H1 (cell line): ENCODE measurements around the gene OR2AG2. TPM values are rescaled to one million over a fixed set of nuclear protein-coding genes. Genes with fewer than 3 reads are reported as not detected.

ENCODE experiments used
- CTCF ChIA-PET: fragments of 300-600 bp; sonication (Branson Sonifier 250); formaldehyde crosslinking; loops from one replicate; lab custom pipeline; 2021; ENCODE audit not compliant: partially characterized antibody; lab: Charles Lee
- POLR2A ChIA-PET: fragments of 300-600 bp; sonication (Branson Sonifier 250); formaldehyde crosslinking; loops from one replicate; lab custom pipeline; 2021; ENCODE audit warnings: inconsistent platforms; ENCODE audit not compliant: partially characterized antibody; lab: Charles Lee
- DNase-seq, 2 experiments: peaks; one replicate each; pipeline versions ENCODE4 v3.0.0 to v3.0.0-alpha.2; 2010 to 2022; ENCODE audit warnings: low spot score in 2 of 2, low read depth in 1 of 2, mixed read lengths in 1 of 2
- FAIRE-seq: peaks from 2 replicates; lab custom pipeline; 2011; peaks lifted over from hg19 to GRCh38; lab: Jason Lieb, UNC
- H2AFZ ChIP-seq: 2 replicates; pipeline ENCODE4 v1.8.1; 2012; ENCODE audit warnings: low read length, inconsistent platforms
- H2AK5ac ChIP-seq: 2 replicates; pipeline ENCODE4 v1.6.1; 2013; ENCODE audit warnings: low read depth, low read length
- H2BK120ac ChIP-seq: replicated peaks from 2 replicates; pipeline ENCODE3; 2013; ENCODE audit warnings: low read depth, low read length, inconsistent platforms
- H2BK12ac ChIP-seq: 2 replicates; pipeline ENCODE4 v1.6.1; 2013; ENCODE audit warnings: low read depth, low read length
- H2BK15ac ChIP-seq: 2 replicates; pipeline ENCODE4 v1.6.1; 2013; ENCODE audit warnings: low read length
- H2BK20ac ChIP-seq: 2 replicates; pipeline ENCODE4 v1.6.1; 2013; ENCODE audit warnings: low read length
- H2BK5ac ChIP-seq: 2 replicates; pipeline ENCODE4 v1.6.1; 2013; ENCODE audit warnings: low read depth, low read length
- H3K14ac ChIP-seq: 2 replicates; pipeline ENCODE4 v1.6.1; 2013; ENCODE audit warnings: inconsistent platforms; ENCODE audit not compliant: insufficient read length
- H3K18ac ChIP-seq: 2 replicates; pipeline ENCODE4 v1.6.1; 2013; ENCODE audit warnings: low read length; ENCODE audit errors: extremely low read depth
- H3K23ac ChIP-seq: 2 replicates; pipeline ENCODE4 v1.6.1; 2013; ENCODE audit warnings: inconsistent platforms; ENCODE audit not compliant: insufficient read length
- H3K23me2 ChIP-seq: 2 replicates; pipeline ENCODE4 v1.6.1; 2013; ENCODE audit warnings: low read depth, low read length
- H3K27ac ChIP-seq: 2 replicates; pipeline ENCODE4 v1.6.1; 2011; ENCODE audit warnings: low read depth, low read length, inconsistent platforms
- H3K27me3 ChIP-seq, 4 experiments: replicated peaks in 1 of 4; 1 replicate in 1 of 4; 2 replicates in 3 of 4; pipeline versions ENCODE4 v1.6.1 to v1.8.1; 2011 to 2013; ENCODE audit warnings: low read length in 3 of 4, mild to moderate bottlenecking in 3 of 4, inconsistent platforms in 2 of 4, mixed read lengths in 2 of 4, moderate library complexity in 1 of 4; ENCODE audit not compliant: control insufficient read depth in 3 of 4, insufficient read depth in 3 of 4; ENCODE audit errors: extremely low read depth in 1 of 4
- H3K36me3 ChIP-seq, 4 experiments: 2 replicates each; pipeline versions ENCODE4 v1.6.1 to v1.8.1; 2011 to 2013; ENCODE audit warnings: mild to moderate bottlenecking in 4 of 4, low read length in 3 of 4, moderate library complexity in 2 of 4, control low read depth in 1 of 4, inconsistent platforms in 1 of 4; ENCODE audit not compliant: insufficient read depth in 4 of 4, control insufficient read depth in 2 of 4
- H3K4ac ChIP-seq: replicated peaks from 2 replicates; pipeline ENCODE3; 2013; ENCODE audit warnings: low read length, low read depth, mixed read lengths, inconsistent platforms; ENCODE audit not compliant: insufficient read length
- H3K4me1 ChIP-seq, 4 experiments: replicated peaks in 1 of 4; 1 replicate in 1 of 4; 2 replicates in 3 of 4; pipeline versions ENCODE4 v1.6.1 to v1.8.1; 2011 to 2013; ENCODE audit warnings: low read length in 3 of 4, inconsistent platforms in 2 of 4, mixed read lengths in 1 of 4; ENCODE audit not compliant: insufficient read depth in 4 of 4, control insufficient read depth in 3 of 4
- H3K4me2 ChIP-seq, 2 experiments: 2 replicates each; pipeline versions ENCODE4 v1.6.1 to v1.8.1; 2011 to 2013; ENCODE audit warnings: low read depth in 2 of 2, low read length in 2 of 2, control low read depth in 1 of 2, inconsistent platforms in 1 of 2, mild to moderate bottlenecking in 1 of 2; ENCODE audit not compliant: insufficient read depth in 1 of 2
- H3K4me3 ChIP-seq, 4 experiments: fragments of 200-600, 300-600 bp in 1 of 4; sonication (generic), shearing (Covaris generic), sonication (Bioruptor Twin) in 1 of 4; 2 replicates each; pipeline versions ENCODE4 v1.5.1 to v1.8.1; 2011 to 2016; ENCODE audit warnings: low read length in 4 of 4, low read depth in 3 of 4, control low read depth in 2 of 4, inconsistent platforms in 2 of 4, mild to moderate bottlenecking in 2 of 4, mixed read lengths in 1 of 4, moderate library complexity in 1 of 4; ENCODE audit not compliant: insufficient read depth in 2 of 4; ENCODE audit errors: extremely low read depth in 1 of 4
- H3K56ac ChIP-seq: replicated peaks from 2 replicates; pipeline ENCODE3; 2013; ENCODE audit warnings: low read depth, mild to moderate bottlenecking, mixed read lengths, low read length, inconsistent platforms; ENCODE audit not compliant: insufficient read length
- H3K79me1 ChIP-seq: 2 replicates; pipeline ENCODE4 v1.6.1; 2013; ENCODE audit warnings: low read depth, low read length, control low read depth
- H3K79me2 ChIP-seq, 2 experiments: 2 replicates each; pipeline versions ENCODE4 v1.6.1 to v1.8.1; 2012 to 2013; ENCODE audit warnings: low read length in 2 of 2, mild to moderate bottlenecking in 2 of 2, inconsistent platforms in 1 of 2; ENCODE audit not compliant: insufficient read depth in 2 of 2, control insufficient read depth in 1 of 2
- H3K9ac ChIP-seq, 4 experiments: replicated peaks in 1 of 4; 1 replicate in 1 of 4; 2 replicates in 3 of 4; pipeline versions ENCODE4 v1.6.1 to v1.8.1; 2011 to 2013; ENCODE audit warnings: low read depth in 3 of 4, low read length in 3 of 4, control low read depth in 2 of 4, mild to moderate bottlenecking in 2 of 4, moderate library complexity in 2 of 4, inconsistent platforms in 1 of 4; ENCODE audit errors: extremely low read depth in 1 of 4
- H3K9me3 ChIP-seq, 2 experiments: 2 replicates each; pipeline versions ENCODE4 v1.6.1 to v1.8.1; 2012 to 2013; ENCODE audit warnings: mild to moderate bottlenecking in 2 of 2, moderate library complexity in 2 of 2, control low read depth in 1 of 2, inconsistent platforms in 1 of 2, low read depth in 1 of 2, low read length in 1 of 2, mixed read lengths in 1 of 2; ENCODE audit not compliant: insufficient read depth in 2 of 2
- H4K20me1 ChIP-seq, 2 experiments: replicated peaks in 1 of 2; 2 replicates each; pipeline versions ENCODE3 to v1.8.1; 2011 to 2013; ENCODE audit warnings: inconsistent platforms in 2 of 2, low read length in 2 of 2, mild to moderate bottlenecking in 1 of 2; ENCODE audit not compliant: insufficient read depth in 2 of 2, control insufficient read depth in 1 of 2
- H4K5ac ChIP-seq: 2 replicates; pipeline ENCODE4 v1.6.1; 2013; ENCODE audit warnings: low read length, low read depth, mixed read lengths, inconsistent platforms; ENCODE audit not compliant: insufficient read length
- H4K8ac ChIP-seq: 2 replicates; pipeline ENCODE4 v1.8.0; 2013; ENCODE audit warnings: mild to moderate bottlenecking, moderate library complexity, low read length, inconsistent platforms; ENCODE audit not compliant: insufficient read depth; ENCODE audit errors: extremely low read depth
- H4K91ac ChIP-seq: replicated peaks from 2 replicates; pipeline ENCODE3; 2013; ENCODE audit warnings: low read length, mixed read lengths, inconsistent platforms; ENCODE audit not compliant: insufficient read length
- BACH1 ChIP-seq: IDR thresholded peaks from 2 replicates; pipeline ENCODE4 v1.6.1; 2012; ENCODE audit warnings: low read length, improper control_type of control experiment
- NANOG ChIP-seq: IDR thresholded peaks from 2 replicates; pipeline ENCODE4 v1.6.1; 2011; ENCODE audit warnings: low read length, low read depth, mild to moderate bottlenecking, inconsistent platforms; ENCODE audit not compliant: insufficient read depth, poor library complexity, severe bottlenecking
- TEAD4 ChIP-seq: IDR thresholded peaks from 2 replicates; pipeline ENCODE4 v1.6.1; 2012; ENCODE audit warnings: low read depth, low read length, inconsistent platforms, mixed read lengths
- USF2 ChIP-seq: IDR thresholded peaks from 2 replicates; pipeline ENCODE4 v1.6.1; 2011; ENCODE audit warnings: low read length, improper control_type of control experiment
- WGBS, 2 experiments: shearing (Covaris generic) in 1 of 2; methylation state at CpG; one replicate each; pipeline versions ENCODE4 v1.1.6 to v1.1.7; 2013 to 2015; ENCODE audit warnings: low lambda C conversion rate in 2 of 2, mixed read lengths in 2 of 2, inconsistent platforms in 1 of 2, low coverage in 1 of 2, missing lambda C conversion rate in 1 of 2; ENCODE audit not compliant: insufficient replicate concordance in 2 of 2, insufficient coverage in 1 of 2, insufficient read length in 1 of 2; ENCODE audit errors: extremely low coverage in 1 of 2, missing lambda C conversion rate in 1 of 2; 5-methylcytosine and 5-hydroxymethylcytosine counted together
- polyA plus RNA-seq, 7 experiments: library from polyadenylated mRNA; depleted of rRNA in 3 of 7; stranded (reverse) in 5 of 7; unstranded in 2 of 7; fragments of >200 nt in 5 of 7; fragments of 200-250 nt in 2 of 7; gene quantifications; 1 replicate in 5 of 7; 2 replicates in 1 of 7; 4 replicates in 1 of 7; pipeline versions ENCODE4 v1.2.1 to v1.2.3, GENCODE V29; 2011 to 2013; ENCODE audit warnings: missing spikeins in 2 of 7, mixed read lengths in 2 of 7
- total RNA-seq: library from RNA; stranded (reverse); fragmentation: NEBNext Ultra II Directional; extraction: Animal tissue kit (Norgen Biotek cat#: 25700); gene quantifications from 2 replicates; pipeline ENCODE4 v1.2.1, GENCODE V29; 2021

OR2AG2 gene
- total and polyA plus RNA-seq, 2 of the 8 experiments (the other 6 are each of a cell fraction or from before 2014, with no cell fraction given) = 0.22 to 0.74 TPM

DNA sequence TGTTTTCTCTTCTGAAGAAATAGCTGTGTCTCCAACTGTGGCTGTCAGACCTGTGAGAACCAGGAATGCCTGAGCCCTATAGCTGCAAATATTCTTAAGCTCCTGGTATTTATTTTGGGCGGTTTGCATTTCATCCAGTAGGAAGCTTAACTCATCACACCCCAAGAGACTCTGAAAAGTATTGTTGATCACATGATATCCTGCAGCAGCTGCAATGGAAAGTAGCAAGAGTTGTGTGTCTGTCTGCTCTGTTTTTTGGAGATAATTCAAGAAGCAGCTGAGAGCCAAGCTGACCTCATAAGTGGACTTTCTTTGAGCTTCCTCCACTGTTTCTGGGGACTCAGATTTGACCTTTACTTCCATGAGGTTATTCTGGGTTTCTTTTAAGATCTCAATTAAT lies 52.2 kb downstream of the OR2AG2 start:
- Histone ChIP-seq H4K91ac (no peak overlapping the region), H3K56ac (no peak overlapping the region), H3K23ac (no peak overlapping the region), H3K9ac (no peak overlapping the region), H2BK12ac (no peak overlapping the region), H4K8ac (no peak overlapping the region), H3K23me2 (no peaks in the 10 kb centered on the region), H2BK5ac (no peak overlapping the region)
- no peak for DNase-seq
- CTCF ChIA-PET = interaction anchor here (0.6 to 3.5 kb wide), 4 partner anchors 9 to 1062 kb away, joined by 3 to 28 read pairs (median 9); no protein-coding TSS in a partner anchor
- FAIRE-seq = no peak
- no peak for TF ChIP-seq BACH1
- TF ChIP-seq NANOG = no peak
- no peak for TF ChIP-seq USF2
- TF ChIP-seq TEAD4 = no peak
- TF ChIP-seq, all 59 proteins: peak for 0
- peaks cover 4 to 10% of the 10 kb centered on the region in 2 experiments; a peak in 1 of 4 replicates for H3K9me3 ChIP-seq
- no peak overlapping the region for H2BK15ac ChIP-seq
- H2AFZ ChIP-seq = no peak overlapping the region
- no peaks in the 10 kb centered on the region for H3K79me2 ChIP-seq
- WGBS, 2 experiments = 83% methylated on average over 1 of the region's 1 CpG; no CpG with 5 or more reads in 1 of the 2 experiments
- no peak overlapping the region for H3K4me2 ChIP-seq
- no peak overlapping the region for H2BK120ac ChIP-seq
- H3K27me3 ChIP-seq = no peaks in the 10 kb centered on the region
- POLR2A ChIA-PET = no interaction called here
- H3K4me3 ChIP-seq = no peak overlapping the region
- H2AK5ac ChIP-seq = no peak overlapping the region
- H3K36me3 ChIP-seq = no peaks in the 10 kb centered on the region
- no peaks in the 10 kb centered on the region for H3K4me1 ChIP-seq
- H3K27ac ChIP-seq = no peak overlapping the region
- no peak overlapping the region for H3K18ac ChIP-seq
- H3K4ac ChIP-seq = no peak overlapping the region
- no peaks in the 10 kb centered on the region for H3K79me1 ChIP-seq
- H3K14ac ChIP-seq = no peak overlapping the region
- H4K5ac ChIP-seq = no peak overlapping the region
- H4K20me1 ChIP-seq = no peaks in the 10 kb centered on the region
- no peak overlapping the region for H2BK20ac ChIP-seq
